NB4 (cell line): ENCODE data around the gene EFNA4.

Experiments
- CTCF ChIP-seq: IDR thresholded peaks from one replicate; pipeline ENCODE4 v1.5.1; 2012; ENCODE audit warnings: low read depth, low read length
- MAX ChIP-seq: IDR thresholded peaks from 2 replicates; pipeline ENCODE4 v1.6.1; 2011; ENCODE audit warnings: low read depth, low read length
- POLR2A ChIP-seq: IDR thresholded peaks from 2 replicates; pipeline ENCODE4 v1.6.1; 2011; ENCODE audit warnings: mild to moderate bottlenecking; ENCODE audit not compliant: insufficient read length; ENCODE audit errors: extremely low read depth

GRCh38 chr1:155060736-155061135, 2.8 kb upstream of the EFNA4 start:
- TF ChIP-seq POLR2A (no peak), CTCF (no peak), MAX (no peak)
